HepG2 (cell line): ENCODE measurements around the gene FUT1. TPM values are rescaled to one million over a fixed set of nuclear protein-coding genes. Genes with fewer than 3 reads are reported as not detected.

Experiments
- ATF7-NPFF ChIP-seq: sonication (generic); formaldehyde crosslinking; IDR thresholded peaks from 2 replicates; pipeline ENCODE4 v1.8.1; 2023; ENCODE audit warnings: mild to moderate bottlenecking, low read depth, missing genetic modification reagents, moderate library complexity
- BHLHE40 ChIP-seq: IDR thresholded peaks from 2 replicates; pipeline ENCODE4 v1.6.1; 2011; ENCODE audit warnings: low read length, improper control_type of control experiment
- BRD4 ChIP-seq: sonication (generic); formaldehyde crosslinking; IDR thresholded peaks from 2 replicates; pipeline ENCODE4 v1.4.0; 2020; ENCODE audit warnings: missing genetic modification reagents
- CBFB ChIP-seq: sonication (generic); formaldehyde crosslinking; IDR thresholded peaks from 2 replicates; pipeline ENCODE4 v1.4.0; 2020; ENCODE audit warnings: missing genetic modification reagents
- E2F5 ChIP-seq: sonication (generic); formaldehyde crosslinking; conservative IDR thresholded peaks from 2 replicates; pipeline ENCODE4 v1.4.0; 2020; ENCODE audit warnings: missing genetic modification reagents
- HMGA1 ChIP-seq: sonication (generic); formaldehyde crosslinking; conservative IDR thresholded peaks from 2 replicates; pipeline ENCODE4 v1.4.0; 2020; ENCODE audit warnings: missing genetic modification reagents
- IRF1 ChIP-seq: sonication (generic); formaldehyde crosslinking; IDR thresholded peaks from 2 replicates; pipeline ENCODE4 v1.4.0; 2020; ENCODE audit warnings: low read depth, mild to moderate bottlenecking, missing genetic modification reagents
- MXI1 ChIP-seq: IDR thresholded peaks from 3 replicates; pipeline ENCODE4 v1.6.1; 2012; ENCODE audit warnings: low read depth, low read length, inconsistent platforms, borderline replicate concordance
- RCOR2 ChIP-seq: IDR thresholded peaks from 2 replicates; pipeline ENCODE4 v1.6.1; 2016; ENCODE audit warnings: missing biosample characterization, missing genetic modification reagents
- ZBTB39 ChIP-seq: sonication (generic); formaldehyde crosslinking; IDR thresholded peaks from 2 replicates; pipeline ENCODE4 v1.5.0; 2020; ENCODE audit warnings: missing genetic modification reagents
- ZBTB40 ChIP-seq, 2 experiments: fragments of 450-650 bp in 1 of 2; sonication (generic) in 1 of 2; formaldehyde crosslinking in 1 of 2; IDR thresholded peaks; 2 replicates each; pipeline versions ENCODE4 v1.6.1 to v1.8.0; 2016 to 2022; ENCODE audit warnings: antibody characterized with exemption in 1 of 2, mild to moderate bottlenecking in 1 of 2, missing genetic modification reagents in 1 of 2
- ZFX ChIP-seq: sonication (generic); formaldehyde crosslinking; IDR thresholded peaks from 2 replicates; pipeline ENCODE4 v1.4.0; 2020; ENCODE audit warnings: mild to moderate bottlenecking, low read depth, missing genetic modification reagents, moderate library complexity
- ZNF180 ChIP-seq: sonication (generic); formaldehyde crosslinking; IDR thresholded peaks from 2 replicates; pipeline ENCODE4 v1.4.0; 2020; ENCODE audit warnings: low read depth, missing genetic modification reagents, borderline replicate concordance
- ZNF343 ChIP-seq: sonication (generic); formaldehyde crosslinking; IDR thresholded peaks from 2 replicates; pipeline ENCODE4 v1.4.0; 2020; ENCODE audit warnings: mild to moderate bottlenecking, missing genetic modification reagents
- ZNF552 ChIP-seq: sonication (generic); formaldehyde crosslinking; IDR thresholded peaks from 2 replicates; pipeline ENCODE4 v1.9.0; 2022; ENCODE audit warnings: missing genetic modification reagents, mild to moderate bottlenecking, borderline replicate concordance
- ZNF598 ChIP-seq: sonication (generic); formaldehyde crosslinking; IDR thresholded peaks from 2 replicates; pipeline ENCODE4 v1.5.1; 2020; ENCODE audit warnings: mild to moderate bottlenecking, missing genetic modification reagents, borderline replicate concordance
- ZNF616 ChIP-seq: sonication (generic); formaldehyde crosslinking; IDR thresholded peaks from 2 replicates; pipeline ENCODE4 v1.5.0; 2020; ENCODE audit warnings: low read depth, mild to moderate bottlenecking, missing genetic modification reagents
- polyA plus RNA-seq, 8 experiments: library from polyadenylated mRNA; depleted of rRNA in 3 of 8; stranded (reverse) in 7 of 8; unstranded in 1 of 8; fragments of >200 nt; fragmentation: Illumina TruSeq in 4 of 8; extraction: Trizol in 4 of 8; gene quantifications; 2 replicates each; pipeline versions ENCODE4 v1.2.1 to v1.2.3, GENCODE V29; 2011 to 2016; ENCODE audit warnings: low read depth in 4 of 8, missing spikeins in 1 of 8, mixed read lengths in 1 of 8; ENCODE audit not compliant: insufficient read depth in 1 of 8
- total RNA-seq, 5 experiments: library from RNA; depleted of rRNA; stranded (reverse); fragments of >200 nt; fragmentation: Illumina TruSeq; extraction: Trizol; gene quantifications; 2 replicates each; pipeline ENCODE4 v1.2.3, GENCODE V29; 2016; ENCODE audit warnings: low read depth in 1 of 5

The FUT1 gene
- total and polyA plus RNA-seq, 2 of the 13 experiments (the other 11 are each of a cell fraction or from before 2014, with no cell fraction given), result 0.07 to 1.1 TPM

- TF ChIP-seq ZBTB40 (IDR thresholded peaks at IDR 0.05), result no peak
- no peak for TF ChIP-seq ZBTB40 (CRISPR knock-in tag; IDR thresholded peaks at IDR 0.05)
- TF ChIP-seq CBFB (CRISPR knock-in tag), result peak; percentile 75; the same call in 1 of the 2 replicates
- TF ChIP-seq ZNF552 (CRISPR knock-in tag), result no peak
- TF ChIP-seq ZNF180 (CRISPR knock-in tag), result no peak
- no peak for TF ChIP-seq E2F5 (CRISPR knock-in tag)
- no peak for TF ChIP-seq BRD4 (CRISPR knock-in tag)
- TF ChIP-seq ZBTB39 (CRISPR knock-in tag), result no peak
- no peak for TF ChIP-seq ZNF598
- no peak for TF ChIP-seq BHLHE40
- TF ChIP-seq HMGA1 (CRISPR knock-in tag), result no peak
- no peak for TF ChIP-seq MXI1
- no peak for TF ChIP-seq IRF1
- no peak for TF ChIP-seq ZNF343 (CRISPR knock-in tag)
- no peak for TF ChIP-seq RCOR2 (CRISPR knock-in tag)
- TF ChIP-seq ZNF616 (CRISPR knock-in tag), result no peak
- peak; percentile 72 for TF ChIP-seq ZFX
- TF ChIP-seq ATF7-NPFF (CRISPR knock-in tag), result no peak
Measured at GRCh38 chr19:48718711-48719231, 33.7 kb downstream of the FUT1 start (continued).
